Stimulated activated CD8-positive, alpha-beta memory T cell treated with anti-CD3 and anti-CD28 coated beads, Interleukin-15, amount 100 ng/mL, for 1 hour (primary cell): ENCODE results near the gene FOXD4L1.
"Not testable (repeated sequence)": the region's sequence is repeated elsewhere in the genome, so short reads cannot be mapped to it uniquely, and the experiment has no call there.

ENCODE experiments used
- DNase-seq: peaks from one replicate; pipeline ENCODE4 v3.0.0-alpha.2; 2020; ENCODE audit warnings: low read depth

The FOXD4L1 gene

DNA sequence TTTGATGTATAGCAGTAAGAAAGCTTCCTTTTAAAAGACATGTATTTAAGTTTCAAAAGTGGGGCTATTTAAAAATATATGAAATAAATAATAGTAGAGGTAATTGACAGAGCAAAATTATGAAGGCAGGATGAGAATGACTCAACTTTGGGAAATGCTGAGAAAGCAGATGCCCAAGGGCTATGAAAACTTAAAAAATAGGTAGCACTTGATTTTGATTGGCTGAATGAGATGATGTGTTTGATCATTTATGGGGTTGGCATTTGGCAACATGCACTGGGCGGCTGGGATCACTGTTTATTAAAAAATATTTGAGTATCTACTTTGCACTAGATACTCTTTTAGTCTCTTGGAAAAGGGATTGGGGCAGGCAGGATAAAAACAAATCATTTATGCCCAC lies 26.5 kb downstream of the FOXD4L1 start:
- not testable (repeated sequence) for DNase-seq

DNA sequence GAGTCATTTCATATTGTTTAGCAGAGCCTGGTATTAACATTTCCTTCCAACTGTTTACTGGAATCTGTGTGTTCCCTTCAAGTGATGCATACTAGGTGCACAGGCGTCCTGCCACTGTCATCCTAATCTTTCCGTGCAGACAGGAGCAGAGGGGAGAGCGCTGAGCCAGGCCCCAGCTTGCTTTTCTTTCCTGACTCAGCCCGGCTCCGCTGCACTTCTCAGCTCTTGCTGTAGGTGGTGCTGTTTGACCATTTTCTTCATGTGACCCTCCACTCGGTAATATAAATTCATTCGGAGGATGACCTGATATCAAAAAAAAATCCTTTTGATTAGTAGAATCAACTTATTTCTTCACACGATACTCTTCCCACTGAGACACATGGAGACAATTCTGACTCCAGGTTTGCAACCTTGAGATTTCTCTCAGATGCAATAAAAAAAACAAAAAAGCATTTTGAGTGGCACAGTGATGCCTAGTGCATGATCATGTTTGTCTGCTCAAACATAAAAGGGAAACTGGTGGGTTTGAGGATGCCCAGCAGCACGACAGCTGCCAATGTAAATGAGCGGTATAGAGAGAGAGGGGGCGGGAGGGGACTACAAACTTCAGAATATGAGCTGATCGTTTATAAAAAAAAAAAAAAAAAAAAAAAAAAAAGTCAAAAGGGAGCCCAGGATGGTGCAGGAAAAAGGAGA lies 29.0 kb downstream of the FOXD4L1 start:
- DNase-seq: not testable (repeated sequence)

DNA sequence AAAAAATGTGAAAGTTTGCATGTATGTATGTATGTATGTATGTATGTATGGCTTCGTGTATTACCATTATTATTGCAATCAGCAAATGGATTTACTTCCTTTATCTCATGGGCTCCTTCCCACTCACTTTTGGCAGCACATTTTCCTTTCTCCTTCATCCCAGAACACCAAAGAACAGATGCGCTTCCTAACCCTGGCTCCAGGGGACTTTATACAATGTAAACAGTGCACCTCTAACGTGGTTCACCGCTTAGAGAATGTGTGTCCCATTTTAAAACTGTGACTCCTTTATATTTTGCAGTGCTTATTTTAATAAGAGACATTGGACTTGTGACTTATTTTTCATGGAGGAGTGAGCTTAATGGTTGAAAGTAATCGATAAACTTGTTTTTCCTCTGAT lies 29.7 kb downstream of the FOXD4L1 start:
- not testable (repeated sequence) for DNase-seq

DNA sequence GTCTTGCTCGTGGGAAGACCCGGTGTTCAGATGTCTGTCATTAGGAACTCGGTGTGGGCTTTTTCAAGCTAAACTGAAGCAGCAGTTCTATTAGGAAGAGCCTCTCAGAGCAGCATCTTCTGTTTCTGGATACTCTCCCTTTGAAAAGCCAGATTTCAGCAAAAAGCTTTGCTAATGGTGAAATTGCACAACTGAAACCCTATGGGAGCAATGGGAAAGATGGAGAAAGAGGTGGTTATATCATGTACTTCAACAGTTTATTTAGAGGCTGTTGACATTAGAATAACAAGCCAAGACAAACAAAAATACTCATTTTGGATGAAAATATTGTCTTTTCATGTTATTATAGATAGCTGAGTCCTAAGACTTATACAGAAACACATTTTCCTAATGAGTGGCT lies 30.4 kb downstream of the FOXD4L1 start:
- DNase-seq: not testable (repeated sequence)

DNA sequence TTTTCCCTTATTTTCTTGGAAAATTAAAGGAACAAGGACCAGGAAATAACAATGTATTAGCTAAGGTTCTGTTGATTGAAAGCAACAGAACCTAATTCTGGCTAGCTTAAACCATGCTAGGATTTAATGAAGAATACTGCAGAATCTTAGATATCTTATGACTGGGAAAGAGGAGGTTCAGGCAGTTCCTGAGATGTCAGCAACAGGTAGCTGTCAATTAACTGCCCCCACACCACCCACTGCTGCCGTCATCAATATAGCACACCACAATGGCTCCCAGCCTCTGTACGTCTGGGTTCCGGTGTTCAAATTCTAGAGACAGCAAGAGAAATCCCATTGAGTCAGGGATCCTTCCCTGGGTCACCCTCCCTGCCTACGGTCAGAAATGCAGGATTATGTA lies 34.5 kb downstream of the FOXD4L1 start:
- not testable (repeated sequence) for DNase-seq

DNA sequence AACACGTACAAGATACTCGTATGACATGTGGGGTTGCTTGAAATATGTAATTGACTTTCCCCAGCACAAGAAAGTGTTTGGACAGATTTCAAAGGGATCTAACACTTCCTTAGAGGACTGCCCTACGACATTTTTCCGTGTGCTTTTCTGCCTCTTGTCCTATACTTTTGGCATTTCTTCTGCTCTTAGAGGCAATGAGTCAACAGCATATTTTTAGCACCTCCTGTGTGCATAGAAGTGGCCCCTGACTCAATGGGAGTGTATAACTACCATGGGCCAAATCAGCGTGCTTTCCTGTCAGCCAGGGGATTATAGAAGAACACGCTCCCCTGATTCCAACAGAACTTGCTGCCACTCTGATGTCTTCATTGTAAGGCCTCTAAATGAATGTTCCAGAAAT lies 38.1 kb downstream of the FOXD4L1 start:
- DNase-seq: not testable (repeated sequence)

DNA sequence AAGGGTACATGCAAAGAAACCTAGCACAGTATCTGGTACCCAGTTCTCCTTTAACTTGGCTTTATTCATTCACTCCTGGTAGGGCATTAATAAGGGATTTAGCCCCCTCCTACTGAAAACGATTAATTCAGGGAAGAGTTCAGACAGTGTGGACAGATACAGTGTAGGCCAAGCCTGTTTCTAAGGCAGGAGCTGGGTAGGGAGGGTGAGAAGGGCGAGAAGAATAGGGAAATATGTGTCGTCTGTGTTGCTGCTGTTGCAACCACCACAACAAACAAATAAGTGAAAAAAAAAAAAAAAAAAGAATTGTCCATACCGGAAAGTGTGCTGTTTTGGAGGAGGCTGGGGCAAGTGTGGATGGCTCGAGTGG lies 42.4 kb downstream of the FOXD4L1 start:
- not testable (repeated sequence) for DNase-seq

DNA sequence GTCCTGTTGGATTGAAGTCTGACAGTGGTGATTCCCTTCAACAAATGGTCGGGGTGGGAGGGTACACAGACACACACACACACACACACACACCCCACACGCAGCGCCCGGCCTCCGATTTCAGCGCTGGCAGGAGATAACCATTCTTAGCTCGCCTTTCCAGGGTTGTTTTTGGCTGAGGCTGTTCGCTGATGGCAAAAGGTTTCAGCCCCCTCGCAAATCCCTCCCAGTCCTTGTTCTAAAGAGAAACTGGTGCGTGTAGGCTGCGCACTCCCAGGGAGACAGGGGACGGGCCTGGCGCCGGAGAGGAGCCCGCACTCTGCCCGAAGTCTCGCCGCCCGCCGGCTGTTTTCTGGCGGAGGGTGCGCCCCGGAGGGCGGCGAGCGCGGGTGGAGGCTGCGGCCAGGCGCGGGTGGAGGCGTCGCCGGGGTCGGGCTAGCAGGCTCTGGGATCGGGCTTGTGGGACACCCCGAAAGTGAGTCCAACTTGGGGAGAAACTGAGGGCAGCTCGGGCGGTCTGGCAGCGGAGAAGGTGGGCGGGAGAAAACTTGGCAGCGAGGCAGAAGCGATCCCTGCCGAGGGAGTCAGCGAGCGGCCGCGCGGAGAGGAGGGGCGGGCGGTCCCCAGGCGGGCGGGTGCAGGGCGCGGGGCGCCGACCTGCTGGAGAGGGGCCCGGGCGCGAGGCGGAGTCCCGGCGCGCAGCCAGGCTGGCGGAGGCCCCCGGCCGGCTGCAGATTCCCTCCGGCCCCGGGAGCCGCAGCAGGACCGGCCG lies 42.9 kb downstream of the FOXD4L1 start:
- not testable (repeated sequence) for DNase-seq

DNA sequence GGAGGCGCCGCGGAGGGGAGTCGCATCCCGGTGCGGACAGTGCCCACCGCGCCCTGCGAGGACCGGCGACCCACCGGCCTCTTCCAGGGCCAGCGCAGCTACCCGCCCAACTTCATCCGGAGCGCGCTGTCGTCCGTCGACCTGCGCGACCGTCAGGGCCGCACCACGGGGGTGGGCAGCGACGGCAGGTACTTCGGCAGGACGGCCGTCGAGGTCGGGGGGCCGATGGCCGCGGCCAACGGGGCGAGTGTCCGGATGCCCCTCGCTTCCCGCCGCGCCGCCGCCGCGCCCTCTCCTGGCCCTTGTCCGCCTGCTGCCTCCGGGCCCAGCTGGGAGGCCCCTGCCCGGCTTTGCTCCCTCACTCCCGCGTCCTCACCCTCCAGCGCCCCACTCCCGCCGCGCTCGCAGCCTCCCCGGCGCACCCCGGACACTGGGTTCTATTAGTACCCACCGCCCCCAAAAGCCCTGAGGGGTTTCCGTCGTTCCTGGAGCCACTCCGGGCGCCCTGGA lies 43.6 kb downstream of the FOXD4L1 start:
- not testable (repeated sequence) for DNase-seq

DNA sequence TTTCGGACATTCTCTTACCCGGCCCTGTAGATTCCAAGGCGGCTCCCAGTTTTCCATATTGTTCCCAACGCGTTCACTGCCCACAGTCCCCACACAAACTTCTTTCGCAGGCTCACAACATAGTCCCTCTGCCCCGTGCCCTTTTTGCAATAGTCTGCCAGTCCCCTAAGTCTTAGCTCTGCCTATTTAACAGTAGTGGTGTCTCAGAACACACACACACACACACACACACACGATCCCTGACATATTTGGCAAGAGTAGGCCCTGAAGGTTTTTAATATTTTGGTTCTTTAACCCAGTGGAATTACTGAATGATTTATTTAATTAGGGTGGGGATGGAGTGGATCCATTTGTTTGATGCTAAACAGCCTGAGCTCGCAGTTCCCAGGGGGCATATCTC lies 44.1 kb downstream of the FOXD4L1 start:
- not testable (repeated sequence) for DNase-seq
